KG1 (cell line): Measurements from ENCODE around the gene RAB7B.
"Not testable (repeated sequence)": the region's sequence is repeated elsewhere in the genome, so short reads cannot be mapped to it uniquely, and the experiment has no call there.

Source experiments
- DNase-seq: peaks from one replicate; lab custom pipeline; 2025; lab: John Stamatoyannopoulos, UW

RAB7B gene, protein sequence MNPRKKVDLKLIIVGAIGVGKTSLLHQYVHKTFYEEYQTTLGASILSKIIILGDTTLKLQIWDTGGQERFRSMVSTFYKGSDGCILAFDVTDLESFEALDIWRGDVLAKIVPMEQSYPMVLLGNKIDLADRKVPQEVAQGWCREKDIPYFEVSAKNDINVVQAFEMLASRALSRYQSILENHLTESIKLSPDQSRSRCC

GRCh38 chr1:206002871-206003801 lies at the start of gene RAB7B:
RAB7B (minus strand) TSS chr1:206003395; CDS start chr1:205994135, 9,260 bp downstream.
- peak; percentile 19 for DNase-seq

GRCh38 chr1:206052231-206052865 lies 49.2 kb upstream of the RAB7B start:
- DNase-seq, result not testable (repeated sequence)

- DNase-seq, result peak; percentile 27
Observed at GRCh38 chr1:206050655-206051235, 47.5 kb upstream of the RAB7B start.

- no peak for DNase-seq
Observed at GRCh38 chr1:206049919-206050600, 46.9 kb upstream of the RAB7B start.

GRCh38 chr1:206049293-206049692 lies 46.1 kb upstream of the RAB7B start:
- DNase-seq, result no peak

GRCh38 chr1:206048582-206048981 lies 45.4 kb upstream of the RAB7B start:
- no peak for DNase-seq

DNA sequence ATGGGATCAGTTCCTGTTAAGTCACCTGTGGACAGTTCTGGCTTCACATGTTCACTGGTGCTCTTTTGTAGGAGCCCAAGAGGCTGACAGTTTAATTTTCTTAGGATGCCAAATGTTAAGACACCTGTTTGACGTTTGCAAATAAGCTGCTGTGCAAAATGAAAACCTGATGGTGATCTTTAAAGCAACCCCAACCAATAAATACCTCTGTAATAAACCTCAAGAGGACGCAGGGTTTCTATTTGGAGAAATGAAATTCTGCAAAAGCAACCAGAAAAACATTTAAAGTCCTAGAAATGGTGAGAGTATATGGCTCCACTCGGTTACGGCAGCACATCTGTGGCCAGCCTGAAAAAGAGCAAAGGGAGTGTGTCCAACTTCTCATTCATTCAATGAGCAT lies 44.1 kb upstream of the RAB7B start:
- DNase-seq, result no peak

DNA sequence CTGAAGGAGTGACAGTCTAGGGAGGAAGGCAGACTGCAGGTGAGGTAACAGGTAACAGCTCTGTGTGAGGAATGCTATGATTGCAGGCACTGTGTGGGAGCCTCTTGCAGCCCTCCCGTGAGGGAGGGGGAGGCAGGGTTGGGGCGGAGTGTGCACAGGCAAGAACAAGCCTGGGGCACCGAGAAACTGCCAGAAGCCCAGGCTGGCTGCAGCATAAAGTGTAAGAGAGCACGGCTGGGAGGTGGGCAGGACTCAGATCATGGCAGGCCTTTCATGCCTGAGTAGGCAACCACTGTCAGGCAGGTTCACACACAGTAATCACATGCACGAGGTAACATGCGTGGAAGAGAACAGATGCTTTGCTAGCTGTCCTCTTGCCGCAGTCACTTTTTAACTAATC lies 38.4 kb upstream of the RAB7B start:
- no peak for DNase-seq

GRCh38 chr1:206040328-206040727 lies 37.1 kb upstream of the RAB7B start:
- no peak for DNase-seq

DNA sequence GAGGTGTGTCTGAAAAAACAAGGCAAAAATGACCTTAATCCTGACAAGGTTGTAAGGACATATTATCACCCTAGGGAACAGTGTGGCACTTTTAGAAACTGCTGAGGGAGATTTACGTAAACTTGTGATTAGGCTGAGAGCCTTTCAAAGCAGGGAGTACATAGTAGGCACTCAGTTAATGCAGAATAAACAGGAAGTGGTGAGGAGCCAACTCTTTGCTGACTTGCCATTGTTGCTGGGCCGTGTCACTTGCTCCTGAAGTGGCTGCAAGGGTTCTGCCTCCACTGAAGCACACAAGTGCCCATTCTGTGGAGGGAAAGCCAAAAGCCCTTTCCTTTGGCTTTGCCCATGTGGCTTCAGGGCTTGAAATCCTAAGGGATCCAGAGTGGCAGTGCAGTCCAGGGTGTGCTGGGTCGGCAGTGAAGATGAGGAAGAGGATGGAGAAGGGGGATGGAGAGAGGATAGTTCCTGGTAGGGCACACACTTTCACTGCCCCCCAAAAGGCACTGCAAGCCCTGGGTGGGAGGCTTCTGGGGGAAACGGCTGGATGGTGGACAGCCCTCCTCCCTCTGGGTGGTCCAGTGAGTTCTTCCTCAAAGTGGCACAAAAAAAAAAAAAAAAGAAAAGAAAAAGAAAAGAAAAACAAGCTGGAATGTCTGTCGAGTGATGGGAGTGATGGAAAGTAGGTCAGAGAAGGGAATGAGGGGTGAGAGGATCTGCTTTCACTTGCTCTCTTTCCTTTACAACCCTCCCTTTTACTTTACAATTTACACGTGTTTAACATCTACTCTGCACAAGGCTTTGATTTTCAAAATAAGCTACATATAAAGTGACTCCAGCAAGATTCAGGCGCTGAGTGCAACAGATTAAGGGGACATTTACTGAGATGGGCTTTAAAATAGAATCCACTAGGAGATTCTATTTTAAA lies 36.1 kb upstream of the RAB7B start:
- DNase-seq, result no peak

- DNase-seq, result no peak
Observed at GRCh38 chr1:206037581-206037980, 34.4 kb upstream of the RAB7B start.

GRCh38 chr1:206036663-206037455 lies 33.7 kb upstream of the RAB7B start:
- no peak for DNase-seq

DNA sequence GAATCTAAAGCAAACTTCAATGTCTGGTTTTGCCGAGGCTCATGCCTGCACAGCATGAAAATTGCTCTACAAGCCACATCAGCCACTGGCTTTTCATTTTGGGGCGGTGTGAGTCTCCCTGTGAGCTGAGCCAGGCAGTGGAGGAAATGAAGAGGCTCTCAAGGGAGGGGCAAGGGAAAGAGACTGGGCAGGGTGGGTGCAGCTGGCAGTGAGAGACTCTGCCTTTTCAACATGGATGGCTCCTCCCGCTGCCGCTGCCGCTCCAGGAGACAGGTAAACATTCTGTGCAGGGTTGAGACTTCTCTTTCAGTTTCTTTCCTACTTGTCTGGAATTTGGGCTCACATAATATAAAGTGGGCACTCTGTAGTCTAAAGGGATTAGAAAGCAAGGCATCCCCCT lies 31.8 kb upstream of the RAB7B start:
- DNase-seq, result no peak

DNA sequence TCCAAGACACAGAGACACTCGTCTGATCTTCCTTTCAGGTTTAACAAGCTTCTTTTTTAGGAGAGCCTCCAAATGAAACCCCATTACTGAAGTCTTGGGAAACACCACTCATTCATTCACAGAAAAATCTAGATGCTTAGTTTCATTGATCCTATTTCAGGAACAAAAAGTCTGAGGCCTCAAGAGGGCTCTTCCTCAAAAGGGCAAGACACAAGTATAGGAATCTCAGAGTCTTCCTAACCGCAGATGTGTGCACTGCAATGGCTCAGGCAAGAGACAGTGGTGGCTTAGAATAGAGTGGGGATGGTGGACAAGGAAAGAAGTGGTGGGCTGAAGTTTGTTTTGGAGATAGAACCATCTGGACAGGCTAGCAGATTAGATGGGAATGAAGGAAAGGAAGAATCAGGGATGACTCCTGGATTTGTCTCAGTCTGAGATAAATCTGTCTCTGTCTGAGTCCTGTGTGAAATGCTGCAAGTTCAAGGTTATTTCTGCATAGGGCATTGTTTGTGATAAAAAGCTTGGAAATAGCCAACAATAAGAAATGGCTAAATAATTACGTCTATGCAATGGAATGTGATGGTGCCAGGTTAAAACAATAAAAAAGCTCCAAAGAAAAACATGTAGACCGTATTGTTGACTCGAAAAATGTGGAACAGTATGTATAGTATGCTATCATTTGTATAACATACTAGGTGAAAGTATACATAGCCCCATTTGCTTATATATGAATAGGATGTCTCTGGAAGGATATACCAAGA lies 29.4 kb upstream of the RAB7B start:
- DNase-seq, result no peak

DNA sequence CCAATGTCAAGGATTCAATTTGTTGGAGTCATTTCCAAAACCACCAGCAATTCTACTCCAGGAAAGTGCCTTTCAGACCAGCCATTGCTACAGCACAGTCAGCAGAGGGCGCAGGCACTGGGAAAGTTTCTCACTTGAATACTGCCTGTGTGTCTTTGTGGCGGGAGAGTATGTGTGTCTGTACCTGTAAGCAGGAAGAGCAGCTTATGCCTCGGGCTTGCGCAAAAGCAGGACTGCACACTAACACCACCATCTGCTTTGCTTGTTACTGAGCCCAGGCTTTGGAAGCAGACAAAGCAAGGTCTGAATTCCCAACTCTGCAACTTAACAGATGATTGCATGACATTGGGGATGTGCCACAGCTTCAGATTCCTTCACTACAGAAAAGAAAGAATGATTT lies 27.5 kb upstream of the RAB7B start:
- DNase-seq, result peak; percentile 32

- no peak for DNase-seq
Observed at GRCh38 chr1:206030191-206030590, 27.0 kb upstream of the RAB7B start.

GRCh38 chr1:206029484-206029883 lies 26.3 kb upstream of the RAB7B start:
- no peak for DNase-seq

- DNase-seq, result no peak
Observed at GRCh38 chr1:206025283-206025820, 22.2 kb upstream of the RAB7B start.

DNA sequence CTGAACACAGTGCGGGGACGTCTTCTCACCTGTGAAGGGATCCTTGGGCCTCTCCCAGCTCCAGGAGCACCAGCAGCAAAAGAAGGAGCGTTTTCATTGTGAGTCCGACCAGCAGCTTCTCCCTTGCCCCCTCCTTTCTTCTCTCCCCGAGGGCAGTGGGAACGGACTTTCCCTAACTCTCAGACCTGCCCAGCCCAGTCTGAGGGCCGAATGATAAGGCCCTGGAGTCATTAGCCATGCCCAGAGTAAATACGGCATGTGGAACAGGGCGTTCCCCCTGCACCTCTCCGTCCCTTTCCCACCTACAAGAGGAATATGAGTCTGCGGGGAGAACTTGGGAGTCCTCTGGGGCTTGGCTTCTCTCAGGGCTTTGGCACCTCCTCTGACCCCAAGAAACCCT lies 20.5 kb upstream of the RAB7B start, which contains the start of gene CTSE:
CTSE (minus strand) TSS at position 201 of the 400 bp plus-strand sequence; CDS start at position 97, 104 bp downstream.
- DNase-seq, result no peak
